ENCODE measurements around the gene CSHL1. TPM values are rescaled to one million over a fixed set of nuclear protein-coding genes. Genes with fewer than 3 reads are reported as not detected.

Gene CSHL1
- total RNA-seq, 2 donors from 2014 or later, result not detected

- Histone ChIP-seq H3K27ac (ENCODE audit: low read depth, low read length) (no peak overlapping the region), H3K36me3 (ENCODE audit: control insufficient read depth, insufficient read depth, low read length) (no peaks in the 10 kb centered on the region), H3K4me3 (ENCODE audit: low read length) (no peak overlapping the region), H3K27me3 (ENCODE audit: control insufficient read depth, insufficient read depth, low read length, poor library complexity, severe bottlenecking) (no peaks in the 10 kb centered on the region), H3K9ac (ENCODE audit: extremely low read depth, low read length, poor library complexity, severe bottlenecking) (no peak overlapping the region), H3K4me1 (ENCODE audit: control insufficient read depth, insufficient read depth, low read length) (no peaks in the 10 kb centered on the region), H3K9me3 (ENCODE audit: control insufficient read depth, low read length) (no peaks in the 10 kb centered on the region)
- H3K27me3 Mint-ChIP-seq (ENCODE audit: insufficient read depth), result no peaks in the 10 kb centered on the region
- H3K9me3 Mint-ChIP-seq, result no peaks in the 10 kb centered on the region
- no peaks in the 10 kb centered on the region for H3K36me3 Mint-ChIP-seq (ENCODE audit: low read depth)
- TF ChIP-seq, protein P1, sequence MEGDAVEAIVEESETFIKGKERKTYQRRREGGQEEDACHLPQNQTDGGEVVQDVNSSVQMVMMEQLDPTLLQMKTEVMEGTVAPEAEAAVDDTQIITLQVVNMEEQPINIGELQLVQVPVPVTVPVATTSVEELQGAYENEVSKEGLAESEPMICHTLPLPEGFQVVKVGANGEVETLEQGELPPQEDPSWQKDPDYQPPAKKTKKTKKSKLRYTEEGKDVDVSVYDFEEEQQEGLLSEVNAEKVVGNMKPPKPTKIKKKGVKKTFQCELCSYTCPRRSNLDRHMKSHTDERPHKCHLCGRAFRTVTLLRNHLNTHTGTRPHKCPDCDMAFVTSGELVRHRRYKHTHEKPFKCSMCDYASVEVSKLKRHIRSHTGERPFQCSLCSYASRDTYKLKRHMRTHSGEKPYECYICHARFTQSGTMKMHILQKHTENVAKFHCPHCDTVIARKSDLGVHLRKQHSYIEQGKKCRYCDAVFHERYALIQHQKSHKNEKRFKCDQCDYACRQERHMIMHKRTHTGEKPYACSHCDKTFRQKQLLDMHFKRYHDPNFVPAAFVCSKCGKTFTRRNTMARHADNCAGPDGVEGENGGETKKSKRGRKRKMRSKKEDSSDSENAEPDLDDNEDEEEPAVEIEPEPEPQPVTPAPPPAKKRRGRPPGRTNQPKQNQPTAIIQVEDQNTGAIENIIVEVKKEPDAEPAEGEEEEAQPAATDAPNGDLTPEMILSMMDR (conservative IDR thresholded peaks at IDR 0.05), result no peak
- no peaks in the 10 kb centered on the region for H3K4me1 Mint-ChIP-seq
- H3K4me3 Mint-ChIP-seq, result no peak overlapping the region
- no peak for DNase-seq
- H3K27ac Mint-ChIP-seq, result no peak overlapping the region
- 96% methylated on average over 4 of the region's 4 CpGs; no CpG with 5 or more reads in 1 of the 2 experiments for WGBS, 2 experiments (ENCODE audit: insufficient coverage in 1 of 2, insufficient read length in 1 of 2)
These were observed 26.9 kb upstream of the CSHL1 start for GRCh38 chr17:63937920-63938319.

- no peaks in the 10 kb centered on the region for H3K27me3 ChIP-seq (ENCODE audit: control insufficient read depth, insufficient read depth, low read length, poor library complexity, severe bottlenecking)
- no peak for DNase-seq
- Mint-ChIP-seq H3K4me3 (no peak overlapping the region), H3K9me3 (no peaks in the 10 kb centered on the region), H3K27ac (no peak overlapping the region), H3K27me3 (ENCODE audit: insufficient read depth) (no peaks in the 10 kb centered on the region), H3K4me1 (no peaks in the 10 kb centered on the region), H3K36me3 (ENCODE audit: low read depth) (no peaks in the 10 kb centered on the region)
- 90 to 100% methylated on average over 2 to 6 of the region's 6 CpGs for whole genome bisulfite sequencing, 2 experiments (ENCODE audit: insufficient coverage in 1 of 2, insufficient read length in 1 of 2)
- TF ChIP-seq, protein P1 (conservative IDR thresholded peaks at IDR 0.05), result no peak
- H3K27ac ChIP-seq (ENCODE audit: low read depth, low read length), result no peak overlapping the region
- no peaks in the 10 kb centered on the region for H3K4me1 ChIP-seq (ENCODE audit: control insufficient read depth, insufficient read depth, low read length)
- H3K36me3 ChIP-seq (ENCODE audit: control insufficient read depth, insufficient read depth, low read length), result no peaks in the 10 kb centered on the region
- no peaks in the 10 kb centered on the region for H3K9me3 ChIP-seq (ENCODE audit: control insufficient read depth, low read length)
- H3K9ac ChIP-seq (ENCODE audit: extremely low read depth, low read length, poor library complexity, severe bottlenecking), result no peak overlapping the region
- H3K4me3 ChIP-seq (ENCODE audit: low read length), result no peak overlapping the region
These were observed 26.3 kb upstream of the CSHL1 start for GRCh38 chr17:63937319-63937718.

DNA sequence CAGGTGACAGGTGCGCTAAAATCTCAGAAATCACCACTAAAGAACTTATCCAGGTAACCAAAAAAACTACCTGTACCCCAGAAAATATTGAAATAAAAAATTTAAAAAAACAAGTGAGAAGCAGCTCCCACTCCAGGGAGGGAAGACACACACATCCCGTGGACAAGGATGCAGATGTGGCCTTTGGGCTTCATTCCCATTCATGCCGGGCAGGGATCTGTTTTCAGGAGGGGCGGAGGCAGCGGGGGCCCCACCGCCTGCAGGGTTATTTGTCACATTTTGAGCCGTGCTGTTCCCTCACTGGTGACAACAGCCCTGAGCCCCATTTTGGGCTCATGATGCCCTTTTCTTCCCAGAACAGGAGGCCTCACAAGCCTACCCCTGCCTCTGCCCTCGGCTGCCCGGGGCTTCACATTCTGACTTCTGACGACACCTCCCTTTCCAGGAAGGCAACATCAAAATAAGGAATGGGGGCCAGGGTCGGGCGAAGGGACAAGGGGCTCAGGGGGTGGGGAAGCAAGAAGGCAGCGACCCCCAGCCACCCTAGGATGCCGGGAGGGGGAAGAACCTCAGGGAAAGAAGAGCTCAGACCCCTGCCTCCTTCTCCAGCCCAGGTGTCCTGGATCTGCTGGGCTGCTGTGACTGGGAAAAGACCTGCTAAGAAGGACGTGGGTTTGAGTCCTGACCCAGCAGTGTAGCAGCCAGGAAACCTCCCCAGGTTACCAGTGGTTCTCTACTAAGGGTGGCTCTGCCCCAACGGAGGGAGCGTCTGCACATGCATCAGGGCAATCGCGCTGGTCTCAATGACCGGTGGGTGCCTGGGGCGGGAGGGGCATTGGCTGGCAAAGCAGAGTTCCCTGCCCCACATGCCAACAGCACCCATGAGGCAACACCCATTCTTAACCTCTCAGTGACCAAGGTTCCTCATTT is 23.4 kb upstream of the CSHL1 start:
- Mint-ChIP-seq H3K27ac (no peak overlapping the region), H3K4me3 (no peak overlapping the region), H3K9me3 (no peaks in the 10 kb centered on the region), H3K27me3 (ENCODE audit: insufficient read depth) (no peaks in the 10 kb centered on the region), H3K36me3 (ENCODE audit: low read depth) (no peaks in the 10 kb centered on the region), H3K4me1 (no peaks in the 10 kb centered on the region)
- Histone ChIP-seq H3K4me1 (ENCODE audit: control insufficient read depth, insufficient read depth, low read length) (no peaks in the 10 kb centered on the region), H3K9me3 (ENCODE audit: control insufficient read depth, low read length) (no peaks in the 10 kb centered on the region), H3K36me3 (ENCODE audit: control insufficient read depth, insufficient read depth, low read length) (no peaks in the 10 kb centered on the region), H3K9ac (ENCODE audit: extremely low read depth, low read length, poor library complexity, severe bottlenecking) (no peak overlapping the region), H3K27me3 (ENCODE audit: control insufficient read depth, insufficient read depth, low read length, poor library complexity, severe bottlenecking) (no peaks in the 10 kb centered on the region), H3K27ac (ENCODE audit: low read depth, low read length) (no peak overlapping the region), H3K4me3 (ENCODE audit: low read length) (no peak overlapping the region)
- TF ChIP-seq, protein P1 (conservative IDR thresholded peaks at IDR 0.05), result no peak
- no peak for DNase-seq
- WGBS, 2 experiments (ENCODE audit: insufficient coverage in 1 of 2, insufficient read length in 1 of 2), result 89 to 90% methylated on average over 13 to 21 of the region's 21 CpGs

Measured in endodermal cell (in vitro differentiated cells).